Ureter (tissue), 1 donor: ENCODE results near the gene RPTOR. TPM values are rescaled to one million over a fixed set of nuclear protein-coding genes. Genes with fewer than 3 reads are reported as not detected.
"Not testable (repeated sequence)": the region's sequence is repeated elsewhere in the genome, so short reads cannot be mapped to it uniquely, and the experiment has no call there.

Experiments
- DNase-seq: peaks from one replicate; pipeline ENCODE4 v3.0.0-alpha.2; 2020; ENCODE audit warnings: low spot score
- total RNA-seq: library from RNA; stranded (reverse); gene quantifications from one replicate; pipeline ENCODE4 v1.2.4, GENCODE V29; 2023
- donor health status: DM: yes; HTN: yes; CAD: no.

Gene RPTOR
- total RNA-seq, 1 donor from 2014 or later = 64.2 TPM

DNA sequence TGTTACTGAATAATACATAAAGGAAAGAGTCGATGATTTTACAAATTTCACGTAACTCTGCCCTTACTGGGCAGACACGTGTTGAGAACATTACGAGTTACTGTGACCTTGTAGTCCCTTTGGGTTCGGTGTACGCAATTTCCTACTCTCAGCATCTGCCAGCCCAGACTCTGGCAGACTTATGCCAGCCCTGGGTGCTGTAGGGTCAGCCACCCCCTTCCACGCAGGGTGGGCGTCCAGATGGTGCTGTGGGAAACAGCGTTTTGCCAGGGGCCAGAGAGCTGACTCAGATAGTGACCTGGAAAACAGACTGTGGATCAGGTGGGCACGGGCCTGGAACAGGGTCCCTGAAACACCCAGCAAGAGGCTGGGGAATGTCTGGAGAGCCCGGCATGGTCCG is 148.9 kb downstream of the RPTOR start:
- DNase-seq = no peak

DNA sequence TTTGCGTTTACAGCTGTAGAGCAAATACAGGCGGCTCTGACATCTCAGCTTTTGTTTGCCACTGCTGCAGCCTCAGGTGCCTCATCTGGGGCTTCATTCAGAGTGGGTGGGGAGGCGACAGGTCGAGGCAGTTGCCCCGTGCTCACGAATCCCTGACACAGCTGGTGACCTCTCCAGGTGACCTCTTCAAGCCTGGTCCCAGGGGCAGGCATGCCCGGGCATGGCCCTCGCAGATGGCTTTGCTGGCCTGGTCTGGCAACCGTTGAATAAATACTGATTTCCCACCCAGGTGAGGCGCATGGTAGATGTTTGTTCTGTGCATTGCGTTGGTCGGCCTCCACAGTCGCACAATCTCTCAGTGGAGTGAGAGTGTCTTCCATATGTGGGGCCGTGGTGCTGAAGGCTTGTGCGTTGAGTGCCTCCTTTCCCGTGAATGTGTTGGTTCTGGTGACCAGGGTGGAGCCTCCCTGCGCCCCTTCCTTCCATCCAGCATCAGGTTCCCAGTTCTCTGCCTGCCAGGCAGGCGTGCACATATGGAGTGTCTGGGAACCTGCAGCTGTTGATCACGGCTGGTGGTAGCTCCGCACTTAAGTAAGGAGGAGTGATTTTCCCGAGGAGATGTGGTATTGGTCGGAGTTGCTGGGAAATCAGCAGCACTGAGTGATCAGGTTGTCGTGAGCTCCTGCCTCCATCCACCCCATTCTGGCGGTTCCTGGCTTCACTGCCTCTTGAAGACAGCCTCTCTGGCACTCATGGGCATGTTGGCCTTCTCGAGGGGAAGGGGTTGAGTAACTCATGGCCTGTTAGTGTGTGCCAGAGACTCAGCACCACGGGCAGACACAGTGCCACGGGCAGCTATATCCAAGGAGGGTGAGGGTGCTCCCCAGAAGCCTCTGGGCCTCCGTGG is 149.7 kb downstream of the RPTOR start:
- DNase-seq = no peak

DNA sequence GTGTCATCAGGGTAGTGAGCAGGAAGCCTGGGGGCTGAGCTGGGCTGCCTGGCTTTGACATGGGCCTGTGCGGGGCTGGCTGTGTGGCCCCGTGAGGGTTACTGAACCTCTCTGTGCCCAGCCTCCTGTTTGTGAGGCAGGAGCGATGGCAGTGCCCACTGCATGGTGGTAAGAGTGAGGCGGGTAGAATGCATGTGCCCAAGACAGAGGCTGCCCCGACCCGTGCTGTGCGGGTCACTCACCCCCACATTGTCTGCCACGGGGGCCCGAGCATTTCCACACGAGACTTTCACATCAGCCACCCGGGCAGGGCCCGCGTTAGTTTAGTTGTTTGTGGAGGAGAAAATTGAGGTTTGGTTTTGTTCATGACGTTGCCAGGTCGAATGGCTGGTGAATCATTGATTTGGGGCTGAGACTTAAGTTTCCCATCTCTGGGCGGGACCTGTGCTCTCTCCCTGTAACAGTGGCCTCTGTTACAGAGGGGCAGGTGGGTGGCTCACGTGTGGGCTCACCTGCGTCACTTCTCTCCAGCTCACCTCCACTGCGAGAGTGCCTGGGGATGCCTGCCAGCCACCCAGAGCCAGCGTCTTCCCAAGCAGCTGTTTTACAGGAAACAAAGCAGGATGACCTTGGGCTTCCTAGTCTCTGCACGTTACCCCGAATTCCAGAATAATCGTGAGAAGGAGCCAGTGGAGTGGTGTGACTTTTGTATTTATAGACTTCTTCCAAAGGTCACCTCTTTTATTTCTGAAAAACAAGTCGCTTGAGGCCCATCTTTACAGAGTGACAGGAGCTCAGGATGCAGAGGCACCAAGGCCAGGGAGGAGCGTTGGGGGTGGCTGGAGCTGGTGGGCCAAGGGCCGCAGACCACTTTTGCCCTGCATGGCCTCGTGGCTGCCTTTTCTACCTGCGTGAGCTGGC is 150.6 kb downstream of the RPTOR start:
- no peak for DNase-seq

DNA sequence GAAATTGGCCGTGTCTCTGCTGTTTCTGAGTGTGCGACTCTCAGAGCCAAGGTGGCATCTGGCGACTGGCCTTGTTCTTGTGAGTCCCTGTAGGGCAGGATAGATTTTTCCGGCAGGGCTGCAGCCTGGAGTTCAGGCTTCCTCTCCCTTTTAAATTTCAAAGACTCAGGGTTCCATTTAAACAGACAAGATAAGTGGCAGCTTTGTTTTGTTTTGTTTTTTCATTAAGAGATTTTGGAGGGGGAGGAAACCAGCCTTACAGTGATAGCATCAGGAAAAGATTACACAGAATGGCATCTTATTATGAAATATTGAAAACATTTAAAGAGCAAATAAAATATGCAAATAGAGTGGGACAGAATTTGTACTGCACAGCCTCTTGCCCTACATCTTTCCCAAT is 151.3 kb downstream of the RPTOR start:
- no peak for DNase-seq

DNA sequence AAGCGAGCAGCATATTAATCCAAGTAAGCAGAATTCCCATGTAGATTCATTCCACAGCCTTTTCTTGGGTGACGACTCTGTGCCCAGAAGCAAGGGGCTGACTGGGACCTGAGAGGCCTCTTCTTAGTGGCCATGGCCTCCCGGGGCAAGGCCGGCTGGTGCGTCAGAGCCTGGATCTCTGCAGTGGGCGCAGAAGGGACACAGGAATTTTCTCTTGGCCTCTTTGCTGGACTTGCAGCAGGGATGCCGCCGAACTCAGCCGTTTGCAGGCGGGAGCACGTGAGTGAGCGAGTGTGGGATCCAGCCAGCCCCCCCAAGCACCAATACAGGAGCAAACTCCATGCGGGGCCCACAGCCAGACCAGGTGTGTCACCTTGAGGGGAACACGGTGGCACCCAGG is 151.8 kb downstream of the RPTOR start:
- no peak for DNase-seq

DNA sequence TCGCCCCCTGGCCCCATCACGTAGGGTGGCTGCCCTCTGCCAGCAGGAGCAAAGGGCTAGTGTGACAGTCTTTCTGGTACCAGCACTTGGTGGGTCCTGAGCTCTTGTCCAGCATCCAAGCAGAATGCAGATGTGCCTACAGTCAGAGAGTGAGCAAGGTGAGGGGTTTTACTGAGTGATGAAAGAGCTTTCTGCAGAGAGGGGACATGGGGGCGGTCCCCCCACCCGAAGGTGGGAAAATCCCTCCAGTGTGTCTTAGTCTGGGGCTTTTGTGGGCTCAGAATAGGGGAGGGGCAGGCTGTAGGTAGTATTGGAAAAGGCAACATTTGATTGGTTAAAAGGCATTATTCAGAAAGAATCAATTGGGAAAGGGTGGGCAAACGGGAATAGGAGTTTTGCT is 152.3 kb downstream of the RPTOR start:
- no peak for DNase-seq

DNA sequence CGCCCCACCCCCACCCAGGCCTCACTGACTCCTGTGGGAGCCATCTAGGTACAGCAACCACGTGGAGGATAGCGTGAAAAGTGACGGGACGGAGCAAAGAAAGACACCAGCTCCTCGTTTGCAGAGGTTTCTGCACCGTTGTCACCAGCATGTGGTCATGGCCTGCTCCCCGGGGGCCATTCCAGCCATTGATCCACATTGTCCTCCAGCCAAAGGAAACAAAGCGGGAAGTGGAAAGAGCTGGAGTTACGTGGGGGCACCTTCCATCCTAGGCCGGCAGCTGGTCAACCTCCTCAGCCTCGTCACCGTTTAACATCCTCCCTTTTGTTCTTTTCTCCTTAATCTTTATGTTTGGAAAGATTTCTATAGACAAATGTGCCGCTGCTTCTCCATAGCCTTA is 153.7 kb downstream of the RPTOR start:
- no peak for DNase-seq

DNA sequence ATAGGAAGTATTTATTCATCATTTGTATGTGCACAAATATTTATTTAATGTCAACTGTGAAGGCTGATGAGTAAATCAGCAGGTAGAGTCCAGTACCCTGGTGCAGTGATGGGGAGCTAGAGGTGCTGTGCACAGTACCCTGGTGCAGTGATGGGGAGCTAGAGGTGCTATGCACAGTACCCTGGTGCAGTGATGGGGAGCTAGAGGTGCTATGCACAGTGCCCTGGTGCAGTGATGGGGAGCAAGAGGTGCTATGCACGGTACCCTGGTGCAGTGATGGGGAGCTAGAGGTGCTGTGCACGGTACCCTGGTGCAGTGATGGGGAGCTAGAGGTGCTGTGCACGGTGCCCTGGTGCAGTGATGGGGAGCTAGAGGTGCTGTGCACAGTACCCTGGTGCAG is 154.6 kb downstream of the RPTOR start:
- DNase-seq = not testable (repeated sequence)

DNA sequence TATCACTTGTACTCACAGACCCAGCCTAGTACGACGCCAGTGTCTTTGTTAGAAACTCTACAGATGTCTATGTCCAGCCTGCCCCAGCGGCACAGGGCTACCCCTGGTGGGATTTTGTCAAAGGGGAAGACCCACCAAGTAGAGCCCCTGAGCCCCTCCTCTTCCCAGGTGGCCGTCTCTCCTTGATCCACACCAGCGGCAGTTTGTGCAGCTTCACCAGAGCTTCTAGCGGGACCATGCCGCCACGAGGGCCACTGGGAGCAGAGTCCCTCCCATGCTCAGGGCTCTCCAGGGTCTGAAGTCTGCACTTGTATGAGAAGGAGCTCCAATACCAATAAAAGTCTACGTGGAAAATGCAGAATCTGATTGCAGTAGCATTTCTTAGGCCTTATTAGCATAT is 157.1 kb downstream of the RPTOR start:
- no peak for DNase-seq

DNA sequence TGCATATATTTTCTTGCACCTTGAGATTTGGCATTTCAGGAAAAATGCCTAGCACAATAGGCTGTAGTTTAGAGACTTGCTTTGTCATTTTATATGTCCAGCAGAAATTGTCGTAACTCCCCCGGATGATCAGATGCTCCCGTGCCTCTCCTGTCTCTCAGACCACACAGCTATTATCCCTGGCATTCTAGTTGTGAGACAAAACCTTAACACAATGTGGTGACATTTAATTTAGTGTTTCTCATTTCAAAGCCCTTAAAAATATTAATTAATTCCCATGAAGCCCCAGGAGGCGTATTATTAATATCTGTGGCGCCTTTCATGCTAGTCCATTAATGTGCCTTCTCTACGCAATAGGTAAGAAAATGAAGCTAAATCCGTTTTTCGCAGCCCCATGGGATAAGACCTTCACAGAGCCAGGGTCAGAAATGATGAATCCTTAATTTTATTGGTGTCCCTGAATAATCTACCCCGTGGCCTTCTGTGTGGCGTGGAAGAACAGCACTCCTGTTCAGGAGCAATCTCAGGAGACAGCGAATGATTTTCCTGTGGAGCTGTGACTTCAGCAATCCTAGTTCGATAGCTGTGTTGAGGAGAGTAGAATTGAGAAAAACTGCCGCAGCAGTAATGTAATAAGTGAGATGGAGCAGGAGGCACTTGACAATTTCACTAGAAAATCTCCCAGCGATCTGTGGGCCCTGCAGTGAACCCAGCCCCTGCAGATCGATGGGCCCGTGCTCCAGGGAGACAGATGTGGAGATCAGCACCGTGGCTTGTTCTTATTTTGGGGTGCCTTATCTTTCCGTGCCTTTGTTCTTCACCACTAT is 157.9 kb downstream of the RPTOR start:
- no peak for DNase-seq

DNA sequence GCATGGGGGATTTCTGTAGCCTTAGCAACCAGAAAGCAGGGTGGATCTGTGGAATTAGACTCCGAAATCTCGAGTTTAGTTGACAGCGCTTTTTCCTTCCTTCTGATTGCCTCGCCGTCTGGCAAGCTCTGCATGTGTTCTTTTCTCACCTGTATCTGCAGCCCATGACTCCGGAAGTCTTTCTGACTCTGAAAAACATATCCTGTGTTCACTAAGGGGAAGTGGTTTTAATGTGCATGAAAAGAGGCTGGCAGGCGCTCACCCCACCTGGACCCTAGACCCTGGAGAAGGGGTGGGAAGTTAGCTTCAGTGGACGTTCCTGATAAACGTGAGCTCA is 158.5 kb downstream of the RPTOR start:
- no peak for DNase-seq

DNA sequence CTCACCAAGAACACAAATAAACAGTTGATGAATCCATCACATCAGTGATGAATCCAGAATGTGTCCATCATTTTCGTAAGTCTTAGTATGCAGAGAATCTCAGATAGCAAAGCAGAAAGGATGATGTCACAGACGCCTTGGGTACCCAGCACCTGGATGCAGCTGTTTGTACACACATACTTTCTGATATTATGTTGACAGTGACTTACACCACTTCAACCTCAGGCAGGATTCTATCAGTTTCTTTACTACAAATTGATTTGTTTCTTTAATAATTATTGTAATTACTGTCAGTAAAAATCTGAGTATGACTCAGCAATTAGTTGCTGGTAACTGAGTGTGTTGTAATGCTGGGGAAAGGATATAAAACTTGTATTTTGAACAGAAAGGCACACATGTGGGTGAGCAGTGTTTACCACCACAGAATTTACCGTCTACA is 159.8 kb downstream of the RPTOR start:
- DNase-seq = no peak

DNA sequence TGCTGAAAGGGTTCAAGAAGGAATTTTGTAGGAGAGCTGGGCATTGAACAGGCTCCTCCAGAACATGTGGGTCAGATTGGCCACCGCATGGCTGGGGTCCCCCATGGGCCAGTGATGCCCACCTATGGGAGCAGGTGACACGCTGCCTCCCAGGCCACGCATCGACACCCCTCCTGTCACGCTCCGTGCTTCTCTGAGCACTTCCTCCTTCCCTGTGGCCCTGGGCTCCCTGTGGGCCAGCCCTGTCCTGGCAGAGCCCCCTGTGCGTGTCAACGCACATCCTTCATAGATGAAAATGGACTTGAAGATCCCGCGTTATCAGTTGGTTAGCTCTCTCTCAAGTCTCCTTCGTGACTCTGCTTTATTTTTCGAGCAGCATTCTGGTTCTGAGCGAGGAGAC is 160.3 kb downstream of the RPTOR start:
- DNase-seq = no peak

DNA sequence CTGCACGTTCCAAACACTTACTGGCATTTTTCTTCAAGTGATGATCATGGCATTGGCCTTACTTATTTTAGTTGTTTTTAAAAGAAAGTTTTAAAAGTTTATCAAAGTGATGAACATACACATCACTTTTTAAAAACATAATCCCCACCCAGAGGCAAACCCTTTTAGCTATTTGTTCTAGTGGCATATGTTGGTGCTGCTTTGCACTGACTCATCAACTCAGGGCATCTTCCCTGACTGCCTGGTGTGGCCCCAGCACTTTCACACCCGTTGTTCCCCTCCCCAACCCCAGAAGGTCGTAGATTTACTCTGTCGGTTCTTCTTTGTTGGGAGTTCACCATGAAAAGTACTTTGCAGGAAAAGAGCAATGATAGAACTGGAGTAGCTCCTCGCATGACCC is 161.3 kb downstream of the RPTOR start:
- DNase-seq = no peak

DNA sequence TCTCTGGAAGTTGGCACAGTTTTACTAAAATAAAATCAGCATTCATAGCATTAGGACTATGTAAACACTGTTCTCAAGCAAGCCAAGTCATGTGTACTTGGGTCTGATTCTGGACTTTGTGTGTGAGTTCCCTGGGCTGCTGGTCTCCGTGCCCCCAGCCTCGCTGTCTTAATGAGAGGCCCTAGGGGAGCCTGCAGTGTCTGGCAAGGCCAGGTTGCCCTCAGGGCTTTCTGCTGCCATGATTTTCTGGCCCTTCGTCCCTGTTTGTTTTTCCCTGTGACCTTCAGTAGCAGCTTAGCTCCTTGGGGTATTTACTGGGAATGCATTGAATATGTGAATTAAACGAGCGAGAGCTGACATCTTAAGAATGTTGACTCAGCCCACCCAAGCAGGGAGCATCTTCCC is 161.8 kb downstream of the RPTOR start:
- DNase-seq = no peak

DNA sequence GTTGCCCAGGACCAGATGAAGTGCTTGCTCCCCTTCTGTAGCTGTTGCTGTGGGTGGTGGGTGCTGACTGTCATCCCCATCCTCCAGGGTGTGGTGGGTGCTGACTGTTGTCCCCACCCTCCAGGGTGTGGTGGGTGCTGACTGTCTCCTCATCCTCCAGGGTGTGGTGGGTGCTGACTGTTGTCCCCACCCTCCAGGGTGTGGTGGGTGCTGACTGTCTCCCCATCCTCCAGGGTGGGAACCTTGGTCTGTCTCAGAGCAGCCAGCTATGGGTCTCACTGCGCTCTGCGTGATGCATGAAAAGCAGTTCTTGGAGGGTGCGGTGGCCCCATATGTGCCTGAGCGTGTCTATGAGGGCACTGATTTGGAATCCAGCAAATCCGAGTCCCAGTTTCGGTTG is 163.8 kb downstream of the RPTOR start:
- no peak for DNase-seq

DNA sequence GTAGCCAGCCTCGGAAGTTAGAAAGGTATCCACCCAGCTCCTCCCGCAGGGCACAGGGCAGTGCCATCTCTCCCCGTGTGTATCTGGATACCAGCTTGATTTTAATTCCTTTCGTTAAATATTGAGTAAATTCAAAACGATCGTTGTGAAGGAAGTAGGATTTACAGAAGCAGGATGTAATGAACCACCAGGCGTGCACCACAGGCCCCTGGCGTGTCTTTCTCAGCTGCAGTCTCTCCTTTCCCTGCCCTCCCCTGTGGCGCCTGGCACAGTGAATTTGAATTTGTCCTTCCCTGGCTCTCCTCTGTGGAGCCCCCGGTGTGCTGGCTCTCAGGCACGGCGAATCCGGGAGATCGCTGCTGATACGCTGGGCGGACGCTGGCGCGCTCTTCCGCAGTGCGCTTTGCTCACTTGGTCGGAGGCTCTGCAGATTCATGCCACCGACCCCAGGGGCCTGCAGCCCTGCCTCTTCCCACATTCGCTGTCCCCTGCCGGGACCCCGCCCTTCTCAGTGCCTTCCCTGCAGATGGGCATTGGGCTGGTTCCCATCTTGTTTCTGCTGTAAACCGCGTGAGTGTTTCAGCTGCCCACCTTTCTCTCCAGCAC is 164.6 kb downstream of the RPTOR start:
- no peak for DNase-seq

DNA sequence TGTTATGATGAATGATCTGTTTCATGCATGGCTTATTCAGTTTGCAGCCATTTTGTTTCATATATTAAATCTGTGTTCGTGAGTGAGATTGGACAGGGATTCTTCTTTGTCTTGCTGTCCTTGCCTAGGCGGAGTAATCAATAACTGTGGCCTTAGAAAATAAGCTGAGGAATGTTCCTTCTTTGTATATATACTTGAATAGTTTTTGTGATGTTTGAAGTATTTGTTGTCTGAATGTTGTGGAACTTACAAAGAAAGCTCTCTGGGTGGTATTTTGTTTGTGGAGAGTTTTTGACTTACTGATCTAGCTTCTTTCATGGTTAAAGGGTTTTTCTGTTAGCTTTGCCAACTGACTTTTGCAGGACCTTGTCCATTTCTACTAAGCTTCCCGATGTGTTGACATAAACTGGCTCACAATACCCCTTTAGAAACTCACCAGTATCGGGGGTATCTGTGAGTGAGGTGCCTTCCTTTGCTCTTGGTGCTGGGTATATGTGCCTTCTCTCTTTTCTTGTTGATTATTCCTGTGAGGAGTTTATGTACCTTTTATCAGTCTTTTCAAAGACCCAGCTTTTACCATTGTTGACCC is 166.2 kb downstream of the RPTOR start:
- DNase-seq = no peak

DNA sequence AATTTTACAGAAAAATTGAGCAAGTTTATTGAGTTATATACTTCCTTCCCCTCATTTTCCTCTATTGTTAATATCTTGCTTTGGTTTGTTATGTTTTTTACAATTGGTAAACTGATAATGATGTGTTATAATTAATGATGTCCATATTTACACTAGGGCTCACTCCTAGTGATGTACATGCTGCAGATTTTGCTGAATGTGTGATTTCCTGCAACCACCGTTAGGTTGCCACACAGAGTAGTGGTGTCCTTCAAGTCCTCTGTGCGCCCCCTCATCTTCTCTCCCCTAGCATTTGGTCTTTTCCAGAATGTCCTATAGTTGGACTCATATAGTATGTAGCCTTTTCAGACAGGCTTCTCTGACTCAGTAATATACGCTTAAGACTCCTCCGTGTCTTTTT is 167.5 kb downstream of the RPTOR start:
- DNase-seq = no peak

DNA sequence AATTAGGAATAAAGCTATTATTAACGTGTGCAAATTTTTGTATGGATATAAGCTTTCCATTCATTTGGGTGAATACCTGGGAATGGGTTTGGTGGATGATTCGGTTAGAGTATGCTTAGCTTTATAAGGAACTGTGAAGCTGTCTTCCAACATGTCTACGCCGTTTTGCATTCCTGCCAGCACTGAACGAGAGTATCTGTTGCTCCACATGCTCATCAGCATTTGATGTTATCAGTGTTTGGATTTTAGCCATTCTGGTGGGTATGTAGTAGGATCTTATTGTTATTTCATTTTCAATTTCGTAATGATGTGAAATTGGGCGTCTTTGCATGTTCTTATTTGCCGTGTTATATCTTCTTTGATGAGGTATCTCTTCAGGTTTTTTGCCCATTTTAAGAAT is 168.0 kb downstream of the RPTOR start:
- DNase-seq = no peak
